Fibroblast of lung (primary cell): ENCODE results near the gene C14orf119.

Source experiments
- EZH2 ChIP-seq: IDR thresholded peaks from 2 replicates; pipeline ENCODE4 v1.5.1; 2012; ENCODE audit warnings: low read length, control low read depth, mild to moderate bottlenecking; ENCODE audit errors: missing control alignments
- TF ChIP-seq, protein P1 (sequence below), 2 donors: IDR thresholded peaks in 1 of 2; conservative IDR thresholded peaks in 1 of 2; 1 replicate in 1 of 2; 2 replicates in 1 of 2; pipeline ENCODE4 v1.5.1; 2011 to 2012; ENCODE audit warnings: low read length in 2 of 2, control low read depth in 1 of 2, inconsistent platforms in 1 of 2, low read depth in 1 of 2, mild to moderate bottlenecking in 1 of 2

DNA sequence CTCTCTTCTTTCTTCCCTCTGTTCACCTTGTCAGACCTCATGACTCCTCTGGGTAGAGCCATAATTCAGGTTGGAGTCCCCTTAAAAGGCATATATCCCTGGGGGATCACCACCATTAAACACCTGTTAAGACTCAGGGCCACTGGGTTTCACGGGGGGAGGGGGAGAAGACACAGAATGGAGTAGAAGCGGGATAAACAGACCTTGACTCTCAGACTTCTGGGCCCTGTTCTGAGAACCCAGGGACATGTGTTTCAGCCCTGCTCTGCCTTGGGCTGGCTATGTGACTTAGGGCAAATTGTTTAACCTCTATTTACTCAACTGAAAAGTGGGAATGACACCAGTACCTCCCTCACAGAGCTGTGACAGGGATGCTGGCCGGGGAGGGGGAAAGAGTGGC is 42.6 kb upstream of the C14orf119 start:
- TF ChIP-seq, protein P1, sequence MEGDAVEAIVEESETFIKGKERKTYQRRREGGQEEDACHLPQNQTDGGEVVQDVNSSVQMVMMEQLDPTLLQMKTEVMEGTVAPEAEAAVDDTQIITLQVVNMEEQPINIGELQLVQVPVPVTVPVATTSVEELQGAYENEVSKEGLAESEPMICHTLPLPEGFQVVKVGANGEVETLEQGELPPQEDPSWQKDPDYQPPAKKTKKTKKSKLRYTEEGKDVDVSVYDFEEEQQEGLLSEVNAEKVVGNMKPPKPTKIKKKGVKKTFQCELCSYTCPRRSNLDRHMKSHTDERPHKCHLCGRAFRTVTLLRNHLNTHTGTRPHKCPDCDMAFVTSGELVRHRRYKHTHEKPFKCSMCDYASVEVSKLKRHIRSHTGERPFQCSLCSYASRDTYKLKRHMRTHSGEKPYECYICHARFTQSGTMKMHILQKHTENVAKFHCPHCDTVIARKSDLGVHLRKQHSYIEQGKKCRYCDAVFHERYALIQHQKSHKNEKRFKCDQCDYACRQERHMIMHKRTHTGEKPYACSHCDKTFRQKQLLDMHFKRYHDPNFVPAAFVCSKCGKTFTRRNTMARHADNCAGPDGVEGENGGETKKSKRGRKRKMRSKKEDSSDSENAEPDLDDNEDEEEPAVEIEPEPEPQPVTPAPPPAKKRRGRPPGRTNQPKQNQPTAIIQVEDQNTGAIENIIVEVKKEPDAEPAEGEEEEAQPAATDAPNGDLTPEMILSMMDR (conservative IDR thresholded peaks at IDR 0.05 in 1 of 2, IDR thresholded peaks at IDR 0.05 in 1 of 2; ENCODE audit: low read depth in 1 of 2, low read length in 2 of 2), result no peak
- TF ChIP-seq EZH2, result no peak
